ENCODE measurements around the gene NTSR1. TPM values are rescaled to one million over a fixed set of nuclear protein-coding genes. Genes with fewer than 3 reads are reported as not detected.

NTSR1 gene
- polyA plus RNA-seq, 3 donors, result 0.35 to 2.5 (median 0.40) TPM

- Mint-ChIP-seq H3K4me3 (no peak overlapping the region), H3K27ac (no peak overlapping the region), H3K9me3 (peaks cover 0 to 3% (median 0%) of the 10 kb centered on the region in 7 donors), H3K4me1 (peaks cover 6% of the 10 kb centered on the region), H3K36me3 (peaks cover 0 to under 1% of the 10 kb centered on the region in 2 donors), H3K27me3 (ENCODE audit: low read depth in 3 of 3) (peaks cover 2 to 18% (median 5%) of the 10 kb centered on the region in 3 donors)
- 94% methylated on average over 5 of the region's 6 CpGs for WGBS (ENCODE audit: insufficient coverage)
- Histone ChIP-seq H3K27ac (ENCODE audit: low read depth in 1 of 2, low read length in 2 of 2) (no peak overlapping the region), H2AFZ (ENCODE audit: insufficient read depth, low read depth, low read length, poor library complexity, severe bottlenecking) (no peak overlapping the region), H3K4me3 (replicated peaks in 1 of 3; ENCODE audit: low read depth in 2 of 3, low read length in 3 of 3) (no peak overlapping the region), H3K9ac (ENCODE audit: insufficient read depth, low read length, poor library complexity, severe bottlenecking) (no peak overlapping the region), H4K20me1 (ENCODE audit: insufficient read depth, low read length) (no peaks in the 10 kb centered on the region), H3K36me3 (replicated peaks in 1 of 2; ENCODE audit: control insufficient read depth in 1 of 2, insufficient read depth in 2 of 2, low read length in 2 of 2) (no peaks in the 10 kb centered on the region), H3K4me2 (replicated peaks; ENCODE audit: extremely low read depth, low read length, poor library complexity, severe bottlenecking) (no peak overlapping the region), H3K27me3 (ENCODE audit: control insufficient read depth in 2 of 2, insufficient read depth in 2 of 2, low read length in 2 of 2) (no peaks in the 10 kb centered on the region), H3K9me3 (replicated peaks in 1 of 2; ENCODE audit: control insufficient read depth in 1 of 2, insufficient read depth in 1 of 2, low read length in 2 of 2) (no peaks in the 10 kb centered on the region), H3K4me1 (ENCODE audit: control insufficient read depth in 1 of 2, insufficient read depth in 2 of 2, low read length in 2 of 2) (peaks cover 5 to 8% of the 10 kb centered on the region in 2 donors), H3K79me2 (ENCODE audit: insufficient read depth, low read length) (no peaks in the 10 kb centered on the region)
- intact Hi-C loops (cut with micrococcal nuclease), result no loop called here
- TF ChIP-seq, protein P1, sequence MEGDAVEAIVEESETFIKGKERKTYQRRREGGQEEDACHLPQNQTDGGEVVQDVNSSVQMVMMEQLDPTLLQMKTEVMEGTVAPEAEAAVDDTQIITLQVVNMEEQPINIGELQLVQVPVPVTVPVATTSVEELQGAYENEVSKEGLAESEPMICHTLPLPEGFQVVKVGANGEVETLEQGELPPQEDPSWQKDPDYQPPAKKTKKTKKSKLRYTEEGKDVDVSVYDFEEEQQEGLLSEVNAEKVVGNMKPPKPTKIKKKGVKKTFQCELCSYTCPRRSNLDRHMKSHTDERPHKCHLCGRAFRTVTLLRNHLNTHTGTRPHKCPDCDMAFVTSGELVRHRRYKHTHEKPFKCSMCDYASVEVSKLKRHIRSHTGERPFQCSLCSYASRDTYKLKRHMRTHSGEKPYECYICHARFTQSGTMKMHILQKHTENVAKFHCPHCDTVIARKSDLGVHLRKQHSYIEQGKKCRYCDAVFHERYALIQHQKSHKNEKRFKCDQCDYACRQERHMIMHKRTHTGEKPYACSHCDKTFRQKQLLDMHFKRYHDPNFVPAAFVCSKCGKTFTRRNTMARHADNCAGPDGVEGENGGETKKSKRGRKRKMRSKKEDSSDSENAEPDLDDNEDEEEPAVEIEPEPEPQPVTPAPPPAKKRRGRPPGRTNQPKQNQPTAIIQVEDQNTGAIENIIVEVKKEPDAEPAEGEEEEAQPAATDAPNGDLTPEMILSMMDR (IDR thresholded peaks at IDR 0.05), result no peak
- DNase-seq, result no peak
These were observed 56.4 kb downstream of the NTSR1 start for GRCh38 chr20:62765021-62765420.

- no peak overlapping the region for H3K4me3 Mint-ChIP-seq
- TF ChIP-seq, protein P1 (IDR thresholded peaks at IDR 0.05), result no peak
- H3K27ac Mint-ChIP-seq, result no peak overlapping the region
- Histone ChIP-seq H3K9ac (ENCODE audit: insufficient read depth, low read length, poor library complexity, severe bottlenecking) (no peak overlapping the region), H3K27ac (ENCODE audit: low read depth in 1 of 2, low read length in 2 of 2) (no peak overlapping the region), H3K27me3 (ENCODE audit: control insufficient read depth in 2 of 2, insufficient read depth in 2 of 2, low read length in 2 of 2) (no peaks in the 10 kb centered on the region), H2AFZ (ENCODE audit: insufficient read depth, low read depth, low read length, poor library complexity, severe bottlenecking) (no peak overlapping the region), H4K20me1 (ENCODE audit: insufficient read depth, low read length) (no peaks in the 10 kb centered on the region), H3K4me2 (replicated peaks; ENCODE audit: extremely low read depth, low read length, poor library complexity, severe bottlenecking) (no peak overlapping the region), H3K9me3 (replicated peaks in 1 of 2; ENCODE audit: control insufficient read depth in 1 of 2, insufficient read depth in 1 of 2, low read length in 2 of 2) (no peaks in the 10 kb centered on the region), H3K4me3 (replicated peaks in 1 of 3; ENCODE audit: low read depth in 2 of 3, low read length in 3 of 3) (no peak overlapping the region), H3K4me1 (ENCODE audit: control insufficient read depth in 1 of 2, insufficient read depth in 2 of 2, low read length in 2 of 2) (peaks cover 2 to 3% of the 10 kb centered on the region in 2 donors), H3K36me3 (replicated peaks in 1 of 2; ENCODE audit: control insufficient read depth in 1 of 2, insufficient read depth in 2 of 2, low read length in 2 of 2) (no peaks in the 10 kb centered on the region), H3K79me2 (ENCODE audit: insufficient read depth, low read length) (no peaks in the 10 kb centered on the region)
- peaks cover 2 to 18% (median 5%) of the 10 kb centered on the region in 3 donors for H3K27me3 Mint-ChIP-seq (ENCODE audit: low read depth in 3 of 3)
- intact Hi-C loops (cut with micrococcal nuclease), result no loop called here
- 96% methylated on average over 8 of the region's 15 CpGs for WGBS (ENCODE audit: insufficient coverage)
- no peak for DNase-seq
- peaks cover 0 to 3% (median 0%) of the 10 kb centered on the region in 7 donors for H3K9me3 Mint-ChIP-seq
- peaks cover 4% of the 10 kb centered on the region for H3K4me1 Mint-ChIP-seq
- no peaks in the 10 kb centered on the region for H3K36me3 Mint-ChIP-seq
These were observed 56.9 kb downstream of the NTSR1 start for GRCh38 chr20:62765432-62766070.
